ENCODE results near the gene KRT6B. TPM values are rescaled to one million over a fixed set of nuclear protein-coding genes. Genes with fewer than 3 reads are reported as not detected.

The KRT6B gene
- total RNA-seq, 1 experiment from 2014 or later: not detected

GRCh38 chr12:52434081-52434733 is 17.7 kb downstream of the KRT6B start, which contains the start of gene KRT75:
TSS of gene KRT75 (minus strand) at chr12:52434371. CDS start at chr12:52434304, 67 bp downstream.
- DNase-seq (ENCODE audit: low read depth, low spot score): peak; percentile 65
- in situ Hi-C loops (cut with HindIII; ENCODE audit: low pct_unique_long_range_greater_than_20kb, low sequenced_read_pairs) (no loop called here), intact Hi-C loops (cut with micrococcal nuclease; ENCODE audit: unreplicated experiment) (no loop called here)
- no peaks in the 10 kb centered on the region for H3K9me3 ChIP-seq (ENCODE audit: control insufficient read depth, insufficient read depth, low read depth, low read length)
- TF ChIP-seq POLR2AphosphoS5 (IDR thresholded peaks at IDR 0.05; ENCODE audit: low read depth, low read length) (no peak), REST (IDR thresholded peaks at IDR 0.05; ENCODE audit: insufficient read depth in 1 of 2, low read depth in 2 of 2, low read length in 1 of 2) (no peak), SIN3A (IDR thresholded peaks at IDR 0.05; ENCODE audit: borderline replicate concordance, insufficient read depth, low read depth, low read length) (no peak), CTCF (IDR thresholded peaks at IDR 0.05) (no peak), TCF7L2 (IDR thresholded peaks at IDR 0.05; ENCODE audit: low read depth, low read length) (no peak)
- no peak within 1 kb of the TSS for H3K27ac ChIP-seq (ENCODE audit: low read length)
- H3K36me3 ChIP-seq (ENCODE audit: control insufficient read depth, insufficient read depth, low read length): no peaks in the 10 kb centered on the region
- H3K4me3 ChIP-seq (ENCODE audit: low read depth in 2 of 2, low read length in 2 of 2): no peak within 1 kb of the TSS
- peaks cover 19% of the 10 kb centered on the region for H3K27me3 ChIP-seq (ENCODE audit: control insufficient read depth, insufficient read depth, low read length)
- CTCF ChIA-PET: no interaction called here
- peak; percentile 38 for ATAC-seq
- POLR2A ChIA-PET: no interaction called here
- no peaks in the 10 kb centered on the region for H3K4me1 ChIP-seq (ENCODE audit: control insufficient read depth, insufficient read depth, low read length)
- BruUV-seq (replicated peaks): no TSS peak

- BruUV-seq (replicated peaks): no TSS peak
- DNase-seq (ENCODE audit: low read depth, low spot score) (no peak), ATAC-seq (no peak)
- ChIA-PET CTCF (no interaction called here), POLR2A (no interaction called here)
- H3K4me1 ChIP-seq (ENCODE audit: control insufficient read depth, insufficient read depth, low read length): no peaks in the 10 kb centered on the region
- peaks cover 22% of the 10 kb centered on the region for H3K27me3 ChIP-seq (ENCODE audit: control insufficient read depth, insufficient read depth, low read length)
- H3K36me3 ChIP-seq (ENCODE audit: control insufficient read depth, insufficient read depth, low read length): no peaks in the 10 kb centered on the region
- H3K27ac ChIP-seq (ENCODE audit: low read length): no peak overlapping the region
- TF ChIP-seq REST (IDR thresholded peaks at IDR 0.05; ENCODE audit: insufficient read depth in 1 of 2, low read depth in 2 of 2, low read length in 1 of 2) (no peak), POLR2AphosphoS5 (IDR thresholded peaks at IDR 0.05; ENCODE audit: low read depth, low read length) (no peak), CTCF (IDR thresholded peaks at IDR 0.05) (no peak), SIN3A (IDR thresholded peaks at IDR 0.05; ENCODE audit: borderline replicate concordance, insufficient read depth, low read depth, low read length) (no peak), TCF7L2 (IDR thresholded peaks at IDR 0.05; ENCODE audit: low read depth, low read length) (no peak)
- in situ Hi-C loops (cut with HindIII; ENCODE audit: low pct_unique_long_range_greater_than_20kb, low sequenced_read_pairs): no loop called here
- intact Hi-C loops (cut with micrococcal nuclease; ENCODE audit: unreplicated experiment): no loop called here
- no peak overlapping the region for H3K4me3 ChIP-seq (ENCODE audit: low read depth in 2 of 2, low read length in 2 of 2)
- no peaks in the 10 kb centered on the region for H3K9me3 ChIP-seq (ENCODE audit: control insufficient read depth, insufficient read depth, low read depth, low read length)
These were observed 18.4 kb downstream of the KRT6B start for GRCh38 chr12:52433501-52434080.

All from Panc1 (cell line).